ENCODE data around the gene APLF.

DNA sequence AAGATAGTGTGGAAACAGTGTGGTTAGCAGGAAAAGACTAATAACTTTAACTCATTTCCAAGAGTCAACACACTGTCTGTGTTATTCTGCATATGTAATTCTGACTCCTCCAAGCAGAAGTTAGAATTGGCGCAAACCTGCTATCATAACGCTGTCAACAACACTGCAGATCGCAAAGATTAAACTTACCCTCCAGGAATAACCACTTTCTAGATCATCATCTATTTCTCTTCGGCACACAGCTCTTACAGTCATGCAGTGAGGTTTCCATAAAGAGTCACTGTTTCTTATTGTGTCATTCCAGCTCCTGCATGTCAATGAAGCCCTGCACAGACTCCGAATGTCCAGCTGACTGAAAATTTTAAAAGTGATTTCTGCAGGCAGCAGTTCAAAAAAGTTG, 2.7 kb upstream of the APLF start:
- TF ChIP-seq, protein P1, sequence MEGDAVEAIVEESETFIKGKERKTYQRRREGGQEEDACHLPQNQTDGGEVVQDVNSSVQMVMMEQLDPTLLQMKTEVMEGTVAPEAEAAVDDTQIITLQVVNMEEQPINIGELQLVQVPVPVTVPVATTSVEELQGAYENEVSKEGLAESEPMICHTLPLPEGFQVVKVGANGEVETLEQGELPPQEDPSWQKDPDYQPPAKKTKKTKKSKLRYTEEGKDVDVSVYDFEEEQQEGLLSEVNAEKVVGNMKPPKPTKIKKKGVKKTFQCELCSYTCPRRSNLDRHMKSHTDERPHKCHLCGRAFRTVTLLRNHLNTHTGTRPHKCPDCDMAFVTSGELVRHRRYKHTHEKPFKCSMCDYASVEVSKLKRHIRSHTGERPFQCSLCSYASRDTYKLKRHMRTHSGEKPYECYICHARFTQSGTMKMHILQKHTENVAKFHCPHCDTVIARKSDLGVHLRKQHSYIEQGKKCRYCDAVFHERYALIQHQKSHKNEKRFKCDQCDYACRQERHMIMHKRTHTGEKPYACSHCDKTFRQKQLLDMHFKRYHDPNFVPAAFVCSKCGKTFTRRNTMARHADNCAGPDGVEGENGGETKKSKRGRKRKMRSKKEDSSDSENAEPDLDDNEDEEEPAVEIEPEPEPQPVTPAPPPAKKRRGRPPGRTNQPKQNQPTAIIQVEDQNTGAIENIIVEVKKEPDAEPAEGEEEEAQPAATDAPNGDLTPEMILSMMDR (IDR thresholded peaks at IDR 0.05) = no peak
- TF ChIP-seq EP300 (IDR thresholded peaks at IDR 0.05) = no peak
- TF ChIP-seq POLR2A (IDR thresholded peaks at IDR 0.05) = no peak

All from ovary (tissue), 3 donors.